Epithelial cell of umbilical artery (primary cell): Measurements from ENCODE around the gene DNAJC27. TPM values are rescaled to one million over a fixed set of nuclear protein-coding genes. Genes with fewer than 3 reads are reported as not detected.

ENCODE experiments used
- total RNA-seq: library from RNA; depleted of rRNA; stranded (reverse); fragments of >200 nt; gene quantifications from 2 replicates; pipeline ENCODE4 v1.2.3, GENCODE V29; 2014

DNAJC27 gene
- 0.97 and 3.3 TPM in 2 replicates for total RNA-seq

DNA sequence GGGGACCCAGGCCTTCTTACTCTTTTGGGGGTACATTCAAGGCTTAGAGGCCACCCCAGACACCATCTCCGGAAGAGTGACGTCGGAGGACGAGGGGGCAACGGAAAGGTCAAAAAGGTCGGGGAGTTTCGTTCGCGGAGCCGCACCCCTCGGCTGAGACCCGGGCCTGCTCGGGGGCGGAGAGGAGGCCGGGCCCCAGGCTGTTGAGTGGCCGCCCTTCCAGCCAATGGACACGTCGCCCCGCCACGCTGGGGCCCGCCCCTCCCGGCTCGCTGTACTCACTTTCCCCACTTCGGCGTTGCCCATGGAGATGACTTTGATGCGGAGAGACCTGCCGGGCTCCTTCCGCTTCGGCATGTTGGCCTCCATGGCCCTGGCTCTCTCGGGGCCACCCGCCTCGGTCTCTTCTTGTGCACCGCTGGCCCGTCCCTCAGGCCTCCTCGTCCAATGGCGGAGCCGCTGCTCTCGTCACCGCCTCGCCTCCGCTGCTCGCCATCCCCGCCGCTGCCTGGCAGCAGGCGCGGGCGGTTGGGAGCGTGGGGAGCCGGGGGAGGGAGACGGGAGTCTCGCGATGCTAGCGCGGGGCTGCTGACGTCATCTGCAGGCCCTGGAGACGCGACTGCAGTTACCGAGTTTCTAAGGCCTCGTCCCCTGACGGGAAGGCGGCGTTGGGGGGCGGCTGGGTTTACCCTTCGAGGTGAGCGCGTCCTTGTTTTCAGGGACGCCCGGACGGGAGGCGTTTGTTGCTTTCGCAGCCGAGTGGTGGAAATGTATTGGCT, at the start of gene DNAJC27:
TSS of gene DNAJC27 (minus strand) at position 420 of the 779 bp plus-strand sequence. CDS start at position 369, 51 bp downstream.

DNA sequence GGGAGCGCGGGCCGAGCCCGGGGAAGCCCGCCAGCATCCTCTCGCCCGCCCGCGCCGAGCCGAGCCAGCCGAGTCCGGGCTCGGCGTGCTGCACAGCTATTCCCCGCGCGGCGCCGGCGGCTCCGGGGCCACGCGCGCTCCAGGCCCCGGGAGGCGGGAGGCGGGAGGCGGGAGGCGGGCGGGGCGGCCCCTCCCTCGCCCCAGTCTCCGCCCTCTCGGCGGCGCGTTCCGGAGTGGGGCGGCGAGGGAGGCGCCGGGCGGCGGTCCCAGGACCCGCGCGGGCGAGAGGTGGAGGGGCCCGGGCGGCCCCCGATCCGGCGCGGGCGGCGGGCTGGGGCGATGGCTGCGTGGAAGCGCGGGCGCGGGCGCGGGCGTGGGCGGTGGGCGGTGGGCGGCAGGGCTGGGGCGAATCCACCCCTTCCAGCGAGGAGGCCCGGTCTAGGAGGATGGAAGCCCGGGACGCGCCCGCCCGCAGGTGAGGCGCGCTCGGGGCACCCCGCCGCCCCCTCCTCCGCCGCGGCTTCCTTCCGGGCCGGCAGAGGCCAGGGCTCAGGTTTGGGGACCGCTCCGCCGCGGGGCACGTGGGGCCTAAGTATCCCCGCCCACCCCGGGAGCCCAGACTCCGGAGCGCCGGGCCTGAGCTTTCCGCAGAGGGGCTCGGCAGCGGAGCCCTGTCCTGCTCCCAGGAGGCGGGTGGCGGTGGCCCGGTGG, 51.5 kb downstream of the DNAJC27 start, which contains the start of gene ADCY3:
TSS of gene ADCY3 (minus strand) at position 140 of the 711 bp plus-strand sequence. CDS start 1,250 bp downstream, outside the sequence.

Other genes starting within 250 kb of the DNAJC27 start
- 13.2 and 38.7 TPM in 2 replicates for gene PTRHD1, start 178.6 kb downstream of the DNAJC27 start, total RNA-seq
- gene CENPO, start 178.5 kb downstream of the DNAJC27 start, total RNA-seq: 12.3 and 15.2 TPM in 2 replicates
- gene ADCY3, start 51.7 kb downstream of the DNAJC27 start, total RNA-seq: 13.6 and 18.4 TPM in 2 replicates
- gene EFR3B, start 70.1 kb upstream of the DNAJC27 start, total RNA-seq: 0.32 and 0.46 TPM in 2 replicates
- 1.3 and 3.5 TPM in 2 replicates for gene POMC, start 196.6 kb upstream of the DNAJC27 start, total RNA-seq